ENCODE measurements around the gene PSKH1.
A peak's percentile ranks its signal among the peaks of the same experiment; 100 is the strongest.

Gene PSKH1

GRCh38 chr16:67959536-67960329, 66.7 kb downstream of the PSKH1 start:
- peaks cover 64% of the 10 kb centered on the region for H3K79me1 ChIP-seq (replicated peaks; ENCODE audit: low read length, poor library complexity, severe bottlenecking)
- H2AK5ac ChIP-seq (ENCODE audit: low read length, severe bottlenecking) = no peak overlapping the region
- H3K23ac ChIP-seq (ENCODE audit: low read length in 2 of 2) = peak overlapping the region in 1 of 2 experiments; percentile 13
- peak overlapping the region; percentile 43 to 52 for H3K18ac ChIP-seq (ENCODE audit: low read depth in 1 of 2, low read length in 2 of 2)
- peak overlapping the region in 1 of 2 experiments; percentile 5 for H3K14ac ChIP-seq (ENCODE audit: low read length in 2 of 2)
- WGBS = 54% methylated on average over 10 of the region's 11 CpGs
- no peaks in the 10 kb centered on the region for H3K9me3 ChIP-seq (ENCODE audit: control insufficient read depth, low read length)
- peak overlapping the region in 1 of 2 experiments; percentile 0 for H2BK12ac ChIP-seq (ENCODE audit: low read length in 2 of 2)
- H2BK5ac ChIP-seq (ENCODE audit: low read depth, low read length, poor library complexity, severe bottlenecking) = no peak overlapping the region
- no peak overlapping the region for H3K4me2 ChIP-seq (ENCODE audit: low read length, poor library complexity, severe bottlenecking)
- no peak overlapping the region for H3K27ac ChIP-seq (ENCODE audit: low read length, poor library complexity, severe bottlenecking)
- no peak overlapping the region for H2AFZ ChIP-seq (ENCODE audit: low read depth, low read length)
- H3K4me1 ChIP-seq (ENCODE audit: control insufficient read depth, insufficient read depth, low read depth, low read length) = peaks cover 31% of the 10 kb centered on the region
- H3K4ac ChIP-seq (ENCODE audit: low read depth in 1 of 2, low read length in 2 of 2) = no peak overlapping the region
- H2BK15ac ChIP-seq (ENCODE audit: low read depth, poor library complexity, severe bottlenecking) = peak overlapping the region; percentile 23
- peak overlapping the region; percentile 40 for H3K9ac ChIP-seq (ENCODE audit: low read length)
- H2BK120ac ChIP-seq (ENCODE audit: low read depth, low read length) = no peak overlapping the region
- H4K8ac ChIP-seq (ENCODE audit: low read length) = peak overlapping the region; percentile 66
- H4K91ac ChIP-seq (ENCODE audit: low read length) = peak overlapping the region; percentile 76
- H3K27me3 ChIP-seq (ENCODE audit: control insufficient read depth in 1 of 2, insufficient read depth in 1 of 2, low read length in 2 of 2) = no peaks in the 10 kb centered on the region
- peak; percentile 75 for DNase-seq
- peaks cover 80 to 85% of the 10 kb centered on the region in 2 experiments for H3K36me3 ChIP-seq (ENCODE audit: control insufficient read depth in 1 of 2, insufficient read depth in 2 of 2, low read depth in 1 of 2, low read length in 2 of 2)
- peak overlapping the region in 1 of 2 experiments; percentile 15 for H3K4me3 ChIP-seq (ENCODE audit: insufficient read depth in 1 of 2, low read depth in 1 of 2, low read length in 2 of 2)

- WGBS = 97% methylated on average over 13 of the region's 13 CpGs
- Histone ChIP-seq H3K4ac (ENCODE audit: low read depth in 1 of 2, low read length in 2 of 2) (no peak overlapping the region), H2BK12ac (ENCODE audit: low read length in 2 of 2) (no peak overlapping the region), H3K4me2 (ENCODE audit: low read length, poor library complexity, severe bottlenecking) (no peak overlapping the region), H4K91ac (ENCODE audit: low read length) (no peak overlapping the region), H2BK5ac (ENCODE audit: low read depth, low read length, poor library complexity, severe bottlenecking) (no peak overlapping the region), H3K9ac (ENCODE audit: low read length) (no peak overlapping the region), H2BK120ac (ENCODE audit: low read depth, low read length) (no peak overlapping the region), H3K18ac (ENCODE audit: low read depth in 1 of 2, low read length in 2 of 2) (no peak overlapping the region), H2AFZ (ENCODE audit: low read depth, low read length) (no peak overlapping the region), H3K27ac (ENCODE audit: low read length, poor library complexity, severe bottlenecking) (no peak overlapping the region), H3K4me3 (ENCODE audit: insufficient read depth in 1 of 2, low read depth in 1 of 2, low read length in 2 of 2) (no peak overlapping the region), H3K23ac (ENCODE audit: low read length in 2 of 2) (no peak overlapping the region), H3K9me3 (ENCODE audit: control insufficient read depth, low read length) (no peaks in the 10 kb centered on the region), H2AK5ac (ENCODE audit: low read length, severe bottlenecking) (no peak overlapping the region), H3K14ac (ENCODE audit: low read length in 2 of 2) (no peak overlapping the region), H3K4me1 (ENCODE audit: control insufficient read depth, insufficient read depth, low read depth, low read length) (peaks cover 44% of the 10 kb centered on the region), H3K79me1 (replicated peaks; ENCODE audit: low read length, poor library complexity, severe bottlenecking) (peaks cover 62% of the 10 kb centered on the region), H3K36me3 (ENCODE audit: control insufficient read depth in 1 of 2, insufficient read depth in 2 of 2, low read depth in 1 of 2, low read length in 2 of 2) (peaks cover 79 to 82% of the 10 kb centered on the region in 2 experiments), H4K8ac (ENCODE audit: low read length) (no peak overlapping the region), H2BK15ac (ENCODE audit: low read depth, poor library complexity, severe bottlenecking) (no peak overlapping the region), H3K27me3 (ENCODE audit: control insufficient read depth in 1 of 2, insufficient read depth in 1 of 2, low read length in 2 of 2) (no peaks in the 10 kb centered on the region)
- no peak for DNase-seq
Measured at GRCh38 chr16:67961551-67961957, 68.5 kb downstream of the PSKH1 start.

DNA sequence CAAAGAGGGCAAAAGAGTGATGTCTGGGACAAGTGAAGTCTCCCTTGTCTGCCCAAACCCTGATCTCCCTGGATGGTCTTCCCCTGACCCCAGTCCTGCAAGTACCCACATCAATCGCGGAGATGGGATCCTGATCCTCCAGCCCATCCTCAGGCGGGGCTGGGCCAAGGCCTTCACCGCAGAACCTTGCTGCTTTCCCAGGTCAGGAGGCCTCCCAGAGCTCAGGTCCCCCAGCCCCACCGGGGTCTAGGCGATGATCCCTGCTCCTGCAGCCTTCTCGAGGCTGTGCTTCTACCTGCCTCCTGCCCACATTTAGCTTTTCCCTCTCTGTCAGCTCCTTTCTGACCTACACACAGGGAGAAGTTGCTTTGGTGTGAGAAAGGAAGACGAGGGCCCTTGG, 69.1 kb downstream of the PSKH1 start:
- WGBS = 98% methylated on average over 8 of the region's 8 CpGs
- no peak overlapping the region for H3K14ac ChIP-seq (ENCODE audit: low read length in 2 of 2)
- H2BK5ac ChIP-seq (ENCODE audit: low read depth, low read length, poor library complexity, severe bottlenecking) = no peak overlapping the region
- peaks cover 49% of the 10 kb centered on the region for H3K4me1 ChIP-seq (ENCODE audit: control insufficient read depth, insufficient read depth, low read depth, low read length)
- DNase-seq = no peak
- no peak overlapping the region for H3K27ac ChIP-seq (ENCODE audit: low read length, poor library complexity, severe bottlenecking)
- H2AK5ac ChIP-seq (ENCODE audit: low read length, severe bottlenecking) = no peak overlapping the region
- no peak overlapping the region for H3K18ac ChIP-seq (ENCODE audit: low read depth in 1 of 2, low read length in 2 of 2)
- H4K8ac ChIP-seq (ENCODE audit: low read length) = no peak overlapping the region
- H3K4ac ChIP-seq (ENCODE audit: low read depth in 1 of 2, low read length in 2 of 2) = no peak overlapping the region
- no peaks in the 10 kb centered on the region for H3K9me3 ChIP-seq (ENCODE audit: control insufficient read depth, low read length)
- no peak overlapping the region for H4K91ac ChIP-seq (ENCODE audit: low read length)
- no peak overlapping the region for H2BK120ac ChIP-seq (ENCODE audit: low read depth, low read length)
- no peaks in the 10 kb centered on the region for H3K27me3 ChIP-seq (ENCODE audit: control insufficient read depth in 1 of 2, insufficient read depth in 1 of 2, low read length in 2 of 2)
- no peak overlapping the region for H3K4me3 ChIP-seq (ENCODE audit: insufficient read depth in 1 of 2, low read depth in 1 of 2, low read length in 2 of 2)
- peaks cover 62% of the 10 kb centered on the region for H3K79me1 ChIP-seq (replicated peaks; ENCODE audit: low read length, poor library complexity, severe bottlenecking)
- no peak overlapping the region for H3K9ac ChIP-seq (ENCODE audit: low read length)
- H3K36me3 ChIP-seq (ENCODE audit: control insufficient read depth in 1 of 2, insufficient read depth in 2 of 2, low read depth in 1 of 2, low read length in 2 of 2) = peaks cover 76 to 81% of the 10 kb centered on the region in 2 experiments
- H2AFZ ChIP-seq (ENCODE audit: low read depth, low read length) = no peak overlapping the region
- H2BK12ac ChIP-seq (ENCODE audit: low read length in 2 of 2) = no peak overlapping the region
- no peak overlapping the region for H2BK15ac ChIP-seq (ENCODE audit: low read depth, poor library complexity, severe bottlenecking)
- no peak overlapping the region for H3K23ac ChIP-seq (ENCODE audit: low read length in 2 of 2)
- no peak overlapping the region for H3K4me2 ChIP-seq (ENCODE audit: low read length, poor library complexity, severe bottlenecking)

DNA sequence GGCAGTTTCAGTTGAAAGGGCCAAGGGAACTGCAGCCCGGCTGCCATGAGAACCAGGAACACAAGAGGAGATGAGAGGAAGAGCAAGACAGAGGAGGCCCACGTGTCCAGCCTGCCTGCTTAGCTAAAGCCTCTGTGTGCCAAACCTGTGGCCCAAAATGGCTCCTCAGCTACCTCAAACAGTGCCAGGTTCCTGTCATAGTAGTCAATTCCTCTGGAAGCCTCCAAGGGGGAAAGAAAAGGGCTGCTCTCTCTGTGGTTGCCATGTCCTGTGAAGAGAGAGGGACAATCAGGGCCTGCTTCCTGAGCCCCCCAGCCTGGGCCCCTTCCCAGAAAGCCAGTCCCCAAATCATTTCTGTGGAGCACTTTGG, 70.2 kb downstream of the PSKH1 start:
- Histone ChIP-seq H2AK5ac (ENCODE audit: low read length, severe bottlenecking) (no peak overlapping the region), H3K27me3 (ENCODE audit: control insufficient read depth in 1 of 2, insufficient read depth in 1 of 2, low read length in 2 of 2) (no peaks in the 10 kb centered on the region), H3K14ac (ENCODE audit: low read length in 2 of 2) (no peak overlapping the region), H2BK12ac (ENCODE audit: low read length in 2 of 2) (no peak overlapping the region), H3K4ac (ENCODE audit: low read depth in 1 of 2, low read length in 2 of 2) (no peak overlapping the region), H2BK5ac (ENCODE audit: low read depth, low read length, poor library complexity, severe bottlenecking) (no peak overlapping the region), H3K79me1 (replicated peaks; ENCODE audit: low read length, poor library complexity, severe bottlenecking) (peaks cover 55% of the 10 kb centered on the region), H3K4me2 (ENCODE audit: low read length, poor library complexity, severe bottlenecking) (no peak overlapping the region), H3K36me3 (ENCODE audit: control insufficient read depth in 1 of 2, insufficient read depth in 2 of 2, low read depth in 1 of 2, low read length in 2 of 2) (peaks cover 66 to 71% of the 10 kb centered on the region in 2 experiments), H4K8ac (ENCODE audit: low read length) (peak overlapping the region; percentile 51), H4K91ac (ENCODE audit: low read length) (no peak overlapping the region), H2BK120ac (ENCODE audit: low read depth, low read length) (no peak overlapping the region), H3K27ac (ENCODE audit: low read length, poor library complexity, severe bottlenecking) (no peak overlapping the region), H3K4me3 (ENCODE audit: insufficient read depth in 1 of 2, low read depth in 1 of 2, low read length in 2 of 2) (no peak overlapping the region), H2BK15ac (ENCODE audit: low read depth, poor library complexity, severe bottlenecking) (no peak overlapping the region), H3K4me1 (ENCODE audit: control insufficient read depth, insufficient read depth, low read depth, low read length) (peaks cover 52% of the 10 kb centered on the region), H2AFZ (ENCODE audit: low read depth, low read length) (no peak overlapping the region), H3K18ac (ENCODE audit: low read depth in 1 of 2, low read length in 2 of 2) (no peak overlapping the region), H3K9me3 (ENCODE audit: control insufficient read depth, low read length) (no peaks in the 10 kb centered on the region), H3K23ac (ENCODE audit: low read length in 2 of 2) (no peak overlapping the region), H3K9ac (ENCODE audit: low read length) (no peak overlapping the region)
- 100% methylated on average over 2 of the region's 2 CpGs for WGBS
- DNase-seq = no peak
